GM23338 (cell line): Measurements from ENCODE around the gene EYS. TPM values are rescaled to one million over a fixed set of nuclear protein-coding genes. Genes with fewer than 3 reads are reported as not detected.

ENCODE experiments used
- ATAC-seq: fragments of 200-7000 bp; cut with Tn5 transposase; 3 replicates; pipeline ENCODE4 v1.9.1; 2020
- DNase-seq: peaks from one replicate; pipeline ENCODE4 v3.0.0-alpha.2; 2015; ENCODE audit warnings: low spot score
- H2AFZ ChIP-seq: fragments of 200-600 bp; sonication (generic); 2 replicates; pipeline ENCODE4 v1.8.0; 2016; ENCODE audit warnings: antibody characterized with exemption, mild to moderate bottlenecking, moderate library complexity
- H3F3A ChIP-seq: fragments of 200-600 bp; sonication (generic); replicated peaks from 2 replicates; pipeline ENCODE4 v1.8.0; 2017; ENCODE audit warnings: antibody characterized with exemption, mixed run types, low read depth
- H3K27ac ChIP-seq: fragments of 200-600 bp; sonication (generic); 2 replicates; pipeline ENCODE4 v1.6.1; 2016; ENCODE audit warnings: low read depth
- H3K27me3 ChIP-seq: fragments of 200-600 bp; sonication (generic); 2 replicates; pipeline ENCODE4 v1.8.0; 2016; ENCODE audit warnings: mild to moderate bottlenecking, mixed run types, moderate library complexity; ENCODE audit not compliant: insufficient read depth
- H3K36me3 ChIP-seq: fragments of 200-600 bp; sonication (generic); 2 replicates; pipeline ENCODE4 v1.8.0; 2016; ENCODE audit warnings: mild to moderate bottlenecking; ENCODE audit not compliant: insufficient read depth
- H3K4me1 ChIP-seq: fragments of 200-600 bp; sonication (generic); 2 replicates; pipeline ENCODE4 v1.8.0; 2016; ENCODE audit warnings: mild to moderate bottlenecking, moderate library complexity; ENCODE audit not compliant: insufficient read depth
- H3K4me2 ChIP-seq: fragments of 200-600 bp; sonication (generic); 2 replicates; pipeline ENCODE4 v1.7.1; 2017; ENCODE audit warnings: mixed run types
- H3K4me3 ChIP-seq: fragments of 200-600 bp; sonication (generic); 2 replicates; pipeline ENCODE4 v1.6.1; 2016; ENCODE audit warnings: mixed run types
- H3K79me2 ChIP-seq: fragments of 200-600 bp; sonication (generic); replicated peaks from 2 replicates; pipeline ENCODE4 v1.8.0; 2017; ENCODE audit warnings: mild to moderate bottlenecking; ENCODE audit not compliant: insufficient read depth
- H3K9me2 ChIP-seq: fragments of 200-600 bp; sonication (generic); 2 replicates; pipeline ENCODE4 v1.8.0; 2017; ENCODE audit not compliant: insufficient read depth
- H4K20me1 ChIP-seq: fragments of 200-600 bp; sonication (generic); replicated peaks from 2 replicates; pipeline ENCODE4 v1.8.0; 2017; ENCODE audit warnings: mild to moderate bottlenecking; ENCODE audit not compliant: insufficient read depth
- H3K27ac Mint-ChIP-seq: 2 replicates; pipeline ENCODE4 v1.8.0; 2020; ENCODE audit warnings: inconsistent platforms, mild to moderate bottlenecking, moderate library complexity, mixed read lengths
- H3K27me3 Mint-ChIP-seq: 3 replicates; pipeline ENCODE4 v1.8.0; 2022; ENCODE audit warnings: low read depth, mild to moderate bottlenecking, moderate library complexity, mixed read lengths, inconsistent platforms; ENCODE audit not compliant: insufficient read depth, poor library complexity
- H3K36me3 Mint-ChIP-seq: 3 replicates; pipeline ENCODE4 v1.8.0; 2021; ENCODE audit warnings: low read depth, mild to moderate bottlenecking, inconsistent platforms, moderate library complexity, mixed read lengths
- H3K4me1 Mint-ChIP-seq: 3 replicates; pipeline ENCODE4 v1.8.0; 2020; ENCODE audit warnings: mild to moderate bottlenecking, inconsistent platforms, mixed read lengths
- H3K4me3 Mint-ChIP-seq: 3 replicates; pipeline ENCODE4 v1.8.0; 2021; ENCODE audit warnings: moderate library complexity, mild to moderate bottlenecking, inconsistent platforms, mixed read lengths
- H3K9me3 Mint-ChIP-seq: 3 replicates; pipeline ENCODE4 v1.8.0; 2020; ENCODE audit warnings: moderate library complexity, mild to moderate bottlenecking, inconsistent platforms, mixed read lengths
- CREB1 ChIP-seq: fragments of 250-450 bp; sonication (Bioruptor Pico); IDR thresholded peaks from 2 replicates; pipeline ENCODE4 v1.5.0; 2020; ENCODE audit warnings: low read depth, mild to moderate bottlenecking, moderate library complexity
- CTCF ChIP-seq, 2 experiments: fragments of 200-600 bp in 1 of 2; sonication (generic) in 1 of 2; conservative IDR thresholded peaks; 2 replicates each; pipeline versions ENCODE4 v1.5.1 to v1.6.1; 2016 to 2017; ENCODE audit warnings: antibody characterized with exemption in 2 of 2, low read depth in 2 of 2, mild to moderate bottlenecking in 2 of 2, moderate library complexity in 1 of 2
- ETS1 ChIP-seq: IDR thresholded peaks from 2 replicates; pipeline ENCODE4 v1.6.1; 2016; ENCODE audit warnings: antibody characterized with exemption
- EZH2 ChIP-seq: fragments of 200-600 bp; sonication (generic); IDR thresholded peaks from one replicate; pipeline ENCODE4 v1.8.0; 2017; ENCODE audit warnings: antibody characterized with exemption, mild to moderate bottlenecking, low read depth; ENCODE audit not compliant: unreplicated experiment
- EZH2phosphoT487 ChIP-seq: fragments of 200-600 bp; sonication (generic); IDR thresholded peaks from one replicate; pipeline ENCODE4 v1.8.1; 2018; ENCODE audit warnings: antibody characterized with exemption; ENCODE audit not compliant: unreplicated experiment
- JUNB ChIP-seq: IDR thresholded peaks from one replicate; pipeline ENCODE4 v1.6.1; 2016; ENCODE audit warnings: antibody characterized with exemption; ENCODE audit not compliant: unreplicated experiment
- NANOG ChIP-seq: IDR thresholded peaks from 2 replicates; pipeline ENCODE4 v1.6.1; 2016; ENCODE audit warnings: antibody characterized with exemption, borderline replicate concordance
- POLR2AphosphoS5 ChIP-seq: IDR thresholded peaks from 2 replicates; pipeline ENCODE4 v1.6.1; 2016; ENCODE audit warnings: antibody characterized with exemption, low read depth
- REST ChIP-seq: IDR thresholded peaks from one replicate; pipeline ENCODE4 v1.6.1; 2018; ENCODE audit warnings: antibody characterized with exemption; ENCODE audit not compliant: unreplicated experiment
- STAT1 ChIP-seq: IDR thresholded peaks from one replicate; pipeline ENCODE4 v1.6.1; 2016; ENCODE audit warnings: antibody characterized with exemption; ENCODE audit not compliant: unreplicated experiment
- ZNF114 ChIP-seq: fragments of 250-450 bp; sonication (Bioruptor Pico); IDR thresholded peaks from 2 replicates; pipeline ENCODE4 v1.5.0; 2020; ENCODE audit warnings: mild to moderate bottlenecking, moderate library complexity
- ZNF331 ChIP-seq: fragments of 250-450 bp; sonication (Bioruptor Pico); IDR thresholded peaks from 2 replicates; pipeline ENCODE4 v1.5.0; 2020; ENCODE audit warnings: low read depth, mild to moderate bottlenecking, moderate library complexity
- ZNF462 ChIP-seq: fragments of 250-450 bp; sonication (Bioruptor Pico); IDR thresholded peaks from 2 replicates; pipeline ENCODE4 v1.5.0; 2020; ENCODE audit warnings: mild to moderate bottlenecking, moderate library complexity
- polyA plus RNA-seq: library from polyadenylated mRNA; unstranded; fragments of >200 nt; fragmentation: Nextera tagmentation; extraction: Ambion mirVana; gene quantifications from 2 replicates; pipeline ENCODE4 v1.2.1, GENCODE V29; 2016
- total RNA-seq: library from RNA; depleted of rRNA; stranded (reverse); fragments of >200 nt; shearing (Covaris generic); gene quantifications from 2 replicates; pipeline ENCODE4 v1.2.3, GENCODE V29; 2014

The EYS gene
- total and polyA plus RNA-seq, 2 experiments from 2014 or later: 0.38 to 0.52 TPM

GRCh38 chr6:64429926-64430325, 1277.1 kb downstream of the EYS start:
- Mint-ChIP-seq H3K27me3 (no peaks in the 10 kb centered on the region), H3K27ac (no peak overlapping the region), H3K9me3 (peaks cover 4% of the 10 kb centered on the region; the same call in 1 of the 3 replicates), H3K4me1 (peaks cover 9% of the 10 kb centered on the region), H3K4me3 (no peak overlapping the region), H3K36me3 (no peaks in the 10 kb centered on the region)
- no peaks in the 10 kb centered on the region for H4K20me1 ChIP-seq
- ATAC-seq: no peak
- no peaks in the 10 kb centered on the region for H3K9me2 ChIP-seq
- H3K4me1 ChIP-seq: peaks cover 6% of the 10 kb centered on the region
- H3K27me3 ChIP-seq: no peaks in the 10 kb centered on the region
- no peak overlapping the region for H3K4me3 ChIP-seq
- H3K4me2 ChIP-seq: no peak overlapping the region
- H3F3A ChIP-seq: no peaks in the 10 kb centered on the region
- no peak overlapping the region for H3K27ac ChIP-seq
- TF ChIP-seq EZH2phosphoT487: no peak
- TF ChIP-seq JUNB: no peak
- TF ChIP-seq ZNF331 (CRISPR knock-in tag): no peak
- TF ChIP-seq REST: no peak
- no peak for TF ChIP-seq NANOG
- no peak for TF ChIP-seq EZH2
- TF ChIP-seq STAT1: no peak
- no peak for TF ChIP-seq ETS1
- TF ChIP-seq CREB1: no peak
- TF ChIP-seq ZNF114 (CRISPR knock-in tag): no peak
- no peak for TF ChIP-seq POLR2AphosphoS5
- TF ChIP-seq CTCF (conservative IDR thresholded peaks at IDR 0.05; ENCODE audit: low read depth in 2 of 2): no peak
- no peak for TF ChIP-seq ZNF462 (CRISPR knock-in tag)
- H3K36me3 ChIP-seq: no peaks in the 10 kb centered on the region
- no peaks in the 10 kb centered on the region for H3K79me2 ChIP-seq
- no peak for DNase-seq
- H2AFZ ChIP-seq: no peak overlapping the region
